ENCODE data around the gene GOLGA1.

GOLGA1 gene

DNA sequence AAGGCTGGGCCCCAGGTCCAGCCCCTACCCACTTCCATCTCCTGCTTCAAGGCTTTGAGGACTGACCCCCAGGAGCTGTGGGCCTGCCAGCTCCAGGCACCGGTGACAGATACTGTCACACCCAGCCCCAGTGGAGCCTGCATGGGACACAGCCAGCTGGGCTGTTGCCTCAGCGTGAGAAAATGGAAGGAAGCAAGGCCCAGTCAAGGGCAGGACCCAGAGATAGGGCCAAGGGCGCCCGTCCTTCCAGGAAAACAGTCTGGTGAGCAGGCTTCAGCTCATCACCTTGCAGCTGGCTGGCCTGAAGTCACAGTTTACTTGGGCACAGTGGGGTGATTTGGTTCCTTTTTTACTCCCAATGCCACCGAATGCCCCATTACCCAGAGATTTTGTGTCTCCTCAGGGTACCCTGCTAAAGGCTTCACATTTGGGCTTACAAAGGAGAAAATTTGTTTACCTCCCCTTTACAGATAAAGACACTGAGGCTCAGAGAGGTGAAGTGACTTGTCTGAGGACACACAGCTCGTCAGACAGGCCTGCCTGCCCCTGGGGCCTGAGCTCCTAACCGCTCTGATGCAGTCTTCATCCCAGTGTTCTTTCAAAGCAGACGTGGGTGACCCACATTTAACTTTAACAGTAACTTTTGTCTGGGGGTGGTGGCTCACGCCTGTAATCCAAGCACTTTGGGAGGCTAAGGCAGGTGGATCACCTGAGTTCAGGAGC is 109.1 kb downstream of the GOLGA1 start:
- DNase-seq, result no peak

- no peak for DNase-seq
Observed at GRCh38 chr9:124830593-124830992, 110.3 kb downstream of the GOLGA1 start.

DNA sequence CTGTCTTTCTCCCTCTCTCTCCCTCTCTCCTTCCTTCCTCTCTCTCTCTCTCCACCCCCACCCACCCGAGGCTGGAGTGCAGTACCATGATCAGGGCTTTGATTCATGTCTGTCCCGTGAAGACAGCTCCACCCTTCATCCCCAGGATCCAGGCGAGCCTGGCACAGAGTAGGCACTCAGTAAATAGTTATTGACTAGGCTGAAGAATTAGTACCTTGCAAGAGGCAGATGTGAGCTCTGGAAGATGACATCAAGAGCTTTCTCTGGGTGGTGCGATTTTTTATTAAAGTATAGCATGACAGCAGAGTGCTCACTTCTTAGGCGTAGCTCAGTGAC is 111.6 kb downstream of the GOLGA1 start:
- DNase-seq, result no peak

DNA sequence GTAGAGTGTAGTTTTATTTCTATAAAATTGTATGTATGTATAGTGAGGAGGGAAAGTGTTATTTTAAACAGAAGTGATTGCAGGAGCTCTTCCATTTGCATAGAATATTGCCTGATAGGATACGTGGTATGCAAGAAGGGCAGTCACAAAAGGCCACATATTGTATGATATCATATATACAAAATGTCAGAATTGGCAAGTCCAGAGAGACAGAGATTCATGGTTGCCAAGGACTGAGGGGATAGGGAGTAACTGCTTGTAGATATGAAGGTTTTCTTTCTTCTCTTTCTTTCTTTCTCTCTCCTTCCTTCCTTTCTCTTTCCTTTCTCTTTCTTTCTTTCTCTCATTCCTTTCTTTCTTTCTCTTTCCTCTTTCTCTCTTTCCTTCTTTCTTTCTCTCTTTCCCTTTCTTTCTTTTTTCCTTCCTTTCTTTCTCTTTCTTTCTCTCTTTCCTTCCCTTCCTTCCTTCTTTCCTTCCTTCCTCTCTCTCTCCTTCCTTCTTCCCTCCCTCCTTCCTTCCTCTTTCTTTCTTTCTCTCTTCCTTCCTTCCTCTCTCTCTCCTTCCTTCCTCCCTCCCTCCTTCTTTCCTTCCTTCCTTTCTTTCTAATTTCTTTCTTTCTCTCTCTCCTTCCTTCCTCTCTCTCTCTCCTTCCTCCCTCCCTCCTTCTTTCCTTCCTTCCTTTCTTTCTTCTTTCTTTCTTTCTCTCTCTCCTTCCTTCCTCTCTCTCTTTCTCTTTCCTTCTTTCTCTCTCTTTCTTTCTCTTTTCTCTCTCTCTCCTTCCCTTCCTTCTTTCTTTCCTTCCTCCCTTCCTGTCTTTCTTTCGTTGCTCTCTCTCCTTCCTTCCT is 112.2 kb downstream of the GOLGA1 start:
- DNase-seq, result no peak
